NB4 (cell line): ENCODE results near the gene C14orf119.

Source experiments
- DNase-seq: peaks from one replicate; pipeline ENCODE4 v3.0.0; 2010; ENCODE audit warnings: low read depth
- H3K4me3 ChIP-seq: one replicate; pipeline ENCODE4 v1.5.1; 2011; ENCODE audit warnings: mild to moderate bottlenecking, low read depth, low read length, moderate library complexity
- CTCF ChIP-seq: IDR thresholded peaks from one replicate; pipeline ENCODE4 v1.5.1; 2012; ENCODE audit warnings: low read depth, low read length
- MAX ChIP-seq: IDR thresholded peaks from 2 replicates; pipeline ENCODE4 v1.6.1; 2011; ENCODE audit warnings: low read depth, low read length
- MYC ChIP-seq: IDR thresholded peaks from 2 replicates; pipeline ENCODE4 v1.6.1; 2011; ENCODE audit warnings: low read depth, low read length
- POLR2A ChIP-seq: IDR thresholded peaks from 2 replicates; pipeline ENCODE4 v1.6.1; 2011; ENCODE audit warnings: mild to moderate bottlenecking; ENCODE audit not compliant: insufficient read length; ENCODE audit errors: extremely low read depth

The C14orf119 gene

GRCh38 chr14:23131482-23131881, 36.2 kb downstream of the C14orf119 start:
- TF ChIP-seq MYC (no peak), CTCF (no peak), POLR2A (no peak), MAX (no peak)
- DNase-seq = no peak
- H3K4me3 ChIP-seq = no peak overlapping the region

GRCh38 chr14:23132970-23133369, 37.7 kb downstream of the C14orf119 start:
- no peak for TF ChIP-seq MAX
- no peak for TF ChIP-seq POLR2A
- no peak for TF ChIP-seq CTCF
- no peak for TF ChIP-seq MYC
- H3K4me3 ChIP-seq = no peak overlapping the region
- no peak for DNase-seq

GRCh38 chr14:23136566-23137133, 41.3 kb downstream of the C14orf119 start:
- DNase-seq = no peak
- H3K4me3 ChIP-seq = no peak overlapping the region

GRCh38 chr14:23137192-23137812, 42.0 kb downstream of the C14orf119 start:
- no peak overlapping the region for H3K4me3 ChIP-seq
- no peak for TF ChIP-seq MYC
- no peak for TF ChIP-seq POLR2A
- TF ChIP-seq CTCF = no peak
- TF ChIP-seq MAX = no peak
- no peak for DNase-seq

More at GRCh38 chr14:23136566-23137133, 41.3 kb downstream of the C14orf119 start:
- TF ChIP-seq POLR2A (no peak), MYC (no peak), CTCF (no peak), MAX (no peak)

GRCh38 chr14:23137813-23138535, 42.7 kb downstream of the C14orf119 start:
- no peak for DNase-seq
- TF ChIP-seq MAX (no peak), POLR2A (no peak)
- H3K4me3 ChIP-seq = no peak overlapping the region

GRCh38 chr14:23139874-23140273, 44.6 kb downstream of the C14orf119 start:
- TF ChIP-seq MYC (no peak), MAX (no peak), CTCF (no peak), POLR2A (no peak)
- DNase-seq = no peak
- no peak overlapping the region for H3K4me3 ChIP-seq
